Measurements from ENCODE around the gene RNF145. TPM values are rescaled to one million over a fixed set of nuclear protein-coding genes. Genes with fewer than 3 reads are reported as not detected.

RNF145 gene
- total and polyA plus RNA-seq, 10 of the 15 experiments (the other 5 are each of a cell fraction or from before 2014, with no cell fraction given), result 9.7 to 58.1 (median 38.2) TPM

- no peak for TF ChIP-seq PBX3 (IDR thresholded peaks at IDR 0.05; ENCODE audit: insufficient replicate concordance, low read depth, low read length)
- TF ChIP-seq CHD4 (IDR thresholded peaks at IDR 0.05), result no peak
- TF ChIP-seq NFIC (IDR thresholded peaks at IDR 0.05; ENCODE audit: low read depth, low read length), result peak; percentile 75; the same call in 1 of the 2 replicates
- TF ChIP-seq NBN (IDR thresholded peaks at IDR 0.05), result 0 out of 2 replicates have a peak, but pooled peaks have one; percentile 56
- TF ChIP-seq JUNB (IDR thresholded peaks at IDR 0.05), result peak; percentile 71
- no peak for TF ChIP-seq NR2C1 (IDR thresholded peaks at IDR 0.05)
- TF ChIP-seq PAX5 (IDR thresholded peaks at IDR 0.05; ENCODE audit: borderline replicate concordance, low read depth, low read length), result no peak
- TF ChIP-seq NR2F1 (conservative IDR thresholded peaks at IDR 0.05), result no peak
- no peak for TF ChIP-seq KDM1A (IDR thresholded peaks at IDR 0.05; ENCODE audit: borderline replicate concordance)
- TF ChIP-seq ZZZ3 (IDR thresholded peaks at IDR 0.05; ENCODE audit: control insufficient read depth, insufficient read length, low read depth), result no peak
- TF ChIP-seq SMAD1 (IDR thresholded peaks at IDR 0.05; ENCODE audit: low read depth, partially characterized antibody), result no peak
- no peak for TF ChIP-seq SUPT20H (IDR thresholded peaks at IDR 0.05; ENCODE audit: borderline replicate concordance, control insufficient read depth, low read depth, low read length)
- TF ChIP-seq ZBTB40 (IDR thresholded peaks at IDR 0.05; ENCODE audit: borderline replicate concordance), result no peak
- no peak for TF ChIP-seq BACH1 (IDR thresholded peaks at IDR 0.05; ENCODE audit: borderline replicate concordance)
- no peak for TF ChIP-seq BCLAF1 (IDR thresholded peaks at IDR 0.05)
- no peak for TF ChIP-seq IRF5 (IDR thresholded peaks at IDR 0.05; ENCODE audit: borderline replicate concordance)
- TF ChIP-seq LARP7 (IDR thresholded peaks at IDR 0.05), result no peak
- TF ChIP-seq PAX8 (IDR thresholded peaks at IDR 0.05), result no peak
- 0 out of 2 replicates have a peak, but pooled peaks have one; percentile 29 for TF ChIP-seq ASH2L (IDR thresholded peaks at IDR 0.05; ENCODE audit: borderline replicate concordance, low read depth)
- TF ChIP-seq YBX1 (IDR thresholded peaks at IDR 0.05), result no peak
- no peak for TF ChIP-seq RFX5 (IDR thresholded peaks at IDR 0.05; ENCODE audit: low read depth, low read length)
- no peak for TF ChIP-seq IRF3 (IDR thresholded peaks at IDR 0.05)
- TF ChIP-seq CHD1 (IDR thresholded peaks at IDR 0.05; ENCODE audit: low read depth, low read length), result no peak
Observed at GRCh38 chr5:159178978-159179377, 30.4 kb downstream of the RNF145 start (continued).
